ENCODE data around the gene SLIT1.

GRCh38 chr10:97063271-97063982, 122.3 kb downstream of the SLIT1 start:
- TF ChIP-seq CTCF (IDR thresholded peaks at IDR 0.05; ENCODE audit: low read length): no peak
- TF ChIP-seq EZH2 (IDR thresholded peaks at IDR 0.05; ENCODE audit: borderline replicate concordance, low read length): no peak
